NCI-H2107 treated with DMSO at 0.1 percent for 48 hours (cell line): Measurements from ENCODE around the gene ITGB1BP2.
"Not testable (repeated sequence)": the region's sequence is repeated elsewhere in the genome, so short reads cannot be mapped to it uniquely, and the experiment has no call there.

Experiments
- DNase-seq: peaks from one replicate; lab custom pipeline; 2025; ENCODE audit not compliant: unreplicated experiment; lab: John Stamatoyannopoulos, UW

ITGB1BP2 gene

GRCh38 chrX:71300495-71300894, 1.1 kb upstream of the ITGB1BP2 start:
- not testable (repeated sequence) for DNase-seq

GRCh38 chrX:71302461-71303213, 1.1 kb downstream of the ITGB1BP2 start:
- DNase-seq, result no peak

- no peak for DNase-seq
Observed at GRCh38 chrX:71304561-71304960, 3.0 kb downstream of the ITGB1BP2 start.

GRCh38 chrX:71315917-71316316, 14.4 kb downstream of the ITGB1BP2 start:
- no peak for DNase-seq

GRCh38 chrX:71316959-71317358, 15.4 kb downstream of the ITGB1BP2 start:
- DNase-seq, result not testable (repeated sequence)

- no peak for DNase-seq
Observed at GRCh38 chrX:71320126-71320525, 18.6 kb downstream of the ITGB1BP2 start.

- DNase-seq, result no peak
Observed at GRCh38 chrX:71321731-71322130, 20.2 kb downstream of the ITGB1BP2 start.

GRCh38 chrX:71324452-71324851, 22.9 kb downstream of the ITGB1BP2 start:
- not testable (repeated sequence) for DNase-seq

- DNase-seq, result no peak
Observed at GRCh38 chrX:71326394-71326793, 24.8 kb downstream of the ITGB1BP2 start.

- not testable (repeated sequence) for DNase-seq
Observed at GRCh38 chrX:71349151-71349665, 47.7 kb downstream of the ITGB1BP2 start.

- DNase-seq, result not testable (repeated sequence)
Observed at GRCh38 chrX:71349867-71350266, 48.3 kb downstream of the ITGB1BP2 start.

GRCh38 chrX:71352439-71352838, 50.9 kb downstream of the ITGB1BP2 start:
- DNase-seq, result not testable (repeated sequence)
